Astrocyte (in vitro differentiated cells and primary cell): ENCODE data around the gene PAK6. TPM values are rescaled to one million over a fixed set of nuclear protein-coding genes. Genes with fewer than 3 reads are reported as not detected.

Experiments
- DNase-seq: peaks from one replicate; pipeline ENCODE4 v3.0.0-alpha.2; 2010; ENCODE audit warnings: low read depth
- FAIRE-seq: peaks from 2 replicates; lab custom pipeline; 2011; peaks lifted over from hg19 to GRCh38; lab: Jason Lieb, UNC
- H2AFZ ChIP-seq: 2 replicates; pipeline ENCODE4 v1.6.0; 2012; ENCODE audit warnings: low read depth, low read length, inconsistent platforms
- H3K27ac ChIP-seq: 2 replicates; pipeline ENCODE4 v1.5.1; 2011; ENCODE audit warnings: low read depth, low read length, inconsistent platforms
- H3K27me3 ChIP-seq: 2 replicates; pipeline ENCODE4 v1.6.0; 2011; ENCODE audit warnings: low read length, inconsistent platforms; ENCODE audit not compliant: insufficient read depth
- H3K36me3 ChIP-seq: 2 replicates; pipeline ENCODE4 v1.5.1; 2011; ENCODE audit warnings: low read length, inconsistent platforms; ENCODE audit not compliant: insufficient read depth
- H3K4me1 ChIP-seq: 2 replicates; pipeline ENCODE4 v1.5.1; 2011; ENCODE audit warnings: low read length, inconsistent platforms; ENCODE audit not compliant: insufficient read depth
- H3K4me2 ChIP-seq: 2 replicates; pipeline ENCODE4 v1.6.0; 2012; ENCODE audit warnings: low read length, inconsistent platforms
- H3K4me3 ChIP-seq: 2 replicates; pipeline ENCODE4 v1.5.1; 2011; ENCODE audit warnings: low read depth, mild to moderate bottlenecking, low read length, inconsistent platforms; ENCODE audit not compliant: insufficient read depth
- H3K79me2 ChIP-seq: 2 replicates; pipeline ENCODE4 v1.6.0; 2012; ENCODE audit warnings: mild to moderate bottlenecking, low read length, inconsistent platforms; ENCODE audit not compliant: insufficient read depth
- H3K9ac ChIP-seq: 2 replicates; pipeline ENCODE4 v1.6.0; 2012; ENCODE audit warnings: mild to moderate bottlenecking, low read length, inconsistent platforms
- H3K9me3 ChIP-seq: 2 replicates; pipeline ENCODE4 v1.5.1; 2012; ENCODE audit warnings: low read depth, mild to moderate bottlenecking, low read length, inconsistent platforms; ENCODE audit not compliant: insufficient read depth
- H4K20me1 ChIP-seq: 2 replicates; pipeline ENCODE4 v1.6.0; 2012; ENCODE audit warnings: low read length, inconsistent platforms; ENCODE audit not compliant: insufficient read depth
- H3K27ac Mint-ChIP-seq: one replicate; pipeline ENCODE4 v1.8.0; 2021; ENCODE audit warnings: mild to moderate bottlenecking, mixed read lengths; ENCODE audit not compliant: unreplicated experiment
- H3K27me3 Mint-ChIP-seq: one replicate; pipeline ENCODE4 v1.8.0; 2021; ENCODE audit warnings: low read depth, mixed read lengths; ENCODE audit not compliant: unreplicated experiment
- H3K36me3 Mint-ChIP-seq: one replicate; pipeline ENCODE4 v1.8.0; 2021; ENCODE audit warnings: low read depth, mixed read lengths; ENCODE audit not compliant: unreplicated experiment
- H3K4me1 Mint-ChIP-seq: one replicate; pipeline ENCODE4 v1.8.0; 2021; ENCODE audit warnings: low read depth, mixed read lengths; ENCODE audit not compliant: unreplicated experiment
- H3K4me3 Mint-ChIP-seq: one replicate; pipeline ENCODE4 v1.8.0; 2021; ENCODE audit warnings: mild to moderate bottlenecking, moderate library complexity, mixed read lengths; ENCODE audit not compliant: unreplicated experiment
- H3K9me3 Mint-ChIP-seq: one replicate; pipeline ENCODE4 v1.8.0; 2021; ENCODE audit warnings: mild to moderate bottlenecking, mixed read lengths; ENCODE audit not compliant: unreplicated experiment
- CTCF ChIP-seq: IDR thresholded peaks from 2 replicates; pipeline ENCODE4 v1.5.1; 2011; ENCODE audit warnings: low read depth, mild to moderate bottlenecking, inconsistent platforms, low read length, moderate library complexity; ENCODE audit not compliant: insufficient read depth
- EZH2 ChIP-seq: IDR thresholded peaks from 2 replicates; pipeline ENCODE4 v1.6.1; 2012; ENCODE audit warnings: mild to moderate bottlenecking, low read length, inconsistent platforms; ENCODE audit not compliant: insufficient read depth
- total RNA-seq: library from RNA; stranded (reverse); gene quantifications from 2 replicates; pipeline ENCODE4 v1.2.1, GENCODE V29; 2021

PAK6 gene
- total RNA-seq, 1 donor from 2014 or later = 1.1 TPM

GRCh38 chr15:40306908-40307307, 68.0 kb downstream of the PAK6 start:
- Histone ChIP-seq H3K9ac (no peak overlapping the region), H3K4me1 (no peaks in the 10 kb centered on the region), H3K79me2 (no peaks in the 10 kb centered on the region), H3K27ac (no peak overlapping the region), H3K9me3 (no peaks in the 10 kb centered on the region), H3K4me2 (no peak overlapping the region), H2AFZ (no peak overlapping the region), H4K20me1 (no peaks in the 10 kb centered on the region), H3K27me3 (peaks cover 14% of the 10 kb centered on the region), H3K4me3 (no peak overlapping the region), H3K36me3 (no peaks in the 10 kb centered on the region)
- FAIRE-seq (no peak), DNase-seq (no peak)
- Mint-ChIP-seq H3K27ac (no peak overlapping the region), H3K9me3 (peaks cover 2% of the 10 kb centered on the region), H3K27me3 (peaks cover 53% of the 10 kb centered on the region), H3K4me3 (no peak overlapping the region), H3K4me1 (peaks cover 4% of the 10 kb centered on the region), H3K36me3 (peaks cover 2% of the 10 kb centered on the region)
- TF ChIP-seq CTCF (no peak), EZH2 (no peak)

- Histone ChIP-seq H3K79me2 (no peaks in the 10 kb centered on the region), H3K36me3 (no peaks in the 10 kb centered on the region), H3K27ac (no peak within 1 kb of the TSS), H3K9ac (no peak within 1 kb of the TSS), H4K20me1 (no peaks in the 10 kb centered on the region), H3K27me3 (peaks cover 19% of the 10 kb centered on the region), H3K4me2 (no peak within 1 kb of the TSS), H3K9me3 (no peaks in the 10 kb centered on the region), H3K4me3 (no peak within 1 kb of the TSS), H3K4me1 (no peaks in the 10 kb centered on the region), H2AFZ (no peak within 1 kb of the TSS)
- Mint-ChIP-seq H3K4me3 (no peak within 1 kb of the TSS), H3K9me3 (peaks cover 2% of the 10 kb centered on the region), H3K27ac (no peak within 1 kb of the TSS), H3K36me3 (peaks cover 2% of the 10 kb centered on the region), H3K4me1 (peaks cover 4% of the 10 kb centered on the region), H3K27me3 (peaks cover 58% of the 10 kb centered on the region)
- DNase-seq = no peak
- FAIRE-seq = no peak
- TF ChIP-seq EZH2 (no peak), CTCF (peak; percentile 10)
Measured at GRCh38 chr15:40307421-40308211, 68.8 kb downstream of the PAK6 start, which contains the start of gene PLCB2. TSS of gene PLCB2 (minus strand) at chr15:40307935. CDS start at chr15:40307672, 263 bp downstream.

GRCh38 chr15:40309344-40309862, 70.5 kb downstream of the PAK6 start:
- Histone ChIP-seq H3K36me3 (no peaks in the 10 kb centered on the region), H3K27ac (no peak overlapping the region), H3K4me3 (no peak overlapping the region), H3K27me3 (peaks cover 9% of the 10 kb centered on the region), H3K9me3 (no peaks in the 10 kb centered on the region), H2AFZ (no peak overlapping the region), H3K79me2 (no peaks in the 10 kb centered on the region), H3K4me2 (no peak overlapping the region), H4K20me1 (no peaks in the 10 kb centered on the region), H3K4me1 (no peaks in the 10 kb centered on the region), H3K9ac (no peak overlapping the region)
- Mint-ChIP-seq H3K4me3 (no peak overlapping the region), H3K27me3 (peaks cover 62% of the 10 kb centered on the region), H3K4me1 (peaks cover 4% of the 10 kb centered on the region), H3K36me3 (peaks cover under 1% of the 10 kb centered on the region), H3K27ac (no peak overlapping the region), H3K9me3 (peaks cover 2% of the 10 kb centered on the region)
- no peak for TF ChIP-seq CTCF
- no peak for TF ChIP-seq EZH2
- DNase-seq = no peak
- no peak for FAIRE-seq
